GM18507 (cell line): ENCODE measurements around the gene OR10A2.
"Not testable (repeated sequence)": the region's sequence is repeated elsewhere in the genome, so short reads cannot be mapped to it uniquely, and the experiment has no call there.

ENCODE experiments used
- DNase-seq: peaks from one replicate; pipeline ENCODE4 v3.0.0; 2011; ENCODE audit warnings: low read depth; ENCODE audit not compliant: insufficient read length; ENCODE audit errors: extremely low spot score
- FAIRE-seq: peaks from 2 replicates; lab custom pipeline; 2011; peaks lifted over from hg19 to GRCh38; lab: Jason Lieb, UNC

OR10A2 gene

GRCh38 chr11:6862961-6863360 is at the start of gene OR10A2:
Gene OR10A2, plus strand, starts transcription at chr11:6863057. Its CDS starts 6,698 bp downstream, at chr11:6869755.
- FAIRE-seq = no peak

GRCh38 chr11:6813656-6814055 is 49.2 kb upstream of the OR10A2 start:
- no peak for DNase-seq

More at GRCh38 chr11:6862961-6863360, at the start of gene OR10A2:
- DNase-seq = no peak

GRCh38 chr11:6817694-6818093 is 45.2 kb upstream of the OR10A2 start:
- no peak for FAIRE-seq
- DNase-seq = no peak

More at GRCh38 chr11:6813656-6814055, 49.2 kb upstream of the OR10A2 start:
- FAIRE-seq = no peak

GRCh38 chr11:6818967-6819366 is 43.9 kb upstream of the OR10A2 start:
- FAIRE-seq = no peak
- DNase-seq = no peak

GRCh38 chr11:6824136-6824823 is 38.6 kb upstream of the OR10A2 start:
- FAIRE-seq (no peak), DNase-seq (no peak)

- DNase-seq = no peak
- FAIRE-seq = no peak
These were observed 37.6 kb upstream of the OR10A2 start for GRCh38 chr11:6825231-6825744.

- DNase-seq (no peak), FAIRE-seq (no peak)
These were observed 34.8 kb upstream of the OR10A2 start for GRCh38 chr11:6828103-6828502.

- DNase-seq (no peak), FAIRE-seq (no peak)
These were observed 29.5 kb upstream of the OR10A2 start for GRCh38 chr11:6833356-6833755.

GRCh38 chr11:6834021-6834420 is 28.8 kb upstream of the OR10A2 start:
- no peak for DNase-seq
- no peak for FAIRE-seq

- DNase-seq = no peak
- FAIRE-seq = no peak
These were observed 21.2 kb upstream of the OR10A2 start for GRCh38 chr11:6841694-6842093.

GRCh38 chr11:6843670-6844069 is 19.2 kb upstream of the OR10A2 start:
- FAIRE-seq (no peak), DNase-seq (no peak)

- no peak for FAIRE-seq
- no peak for DNase-seq
These were observed 18.5 kb upstream of the OR10A2 start for GRCh38 chr11:6844356-6844755.

- no peak for DNase-seq
- FAIRE-seq = no peak
These were observed 17.5 kb upstream of the OR10A2 start, which contains the start of gene OR10A5 for GRCh38 chr11:6845383-6845782. Gene OR10A5, plus strand, starts transcription at chr11:6845683. Its CDS starts 0 bp downstream, at chr11:6845683.

GRCh38 chr11:6850526-6850925 is 12.3 kb upstream of the OR10A2 start:
- DNase-seq (no peak), FAIRE-seq (no peak)

- not testable (repeated sequence) for DNase-seq, FAIRE-seq
These were observed 8.1 kb upstream of the OR10A2 start for GRCh38 chr11:6854801-6855200.

GRCh38 chr11:6855971-6856541 is 6.8 kb upstream of the OR10A2 start:
- DNase-seq = no peak
- no peak for FAIRE-seq

GRCh38 chr11:6856871-6857270 is 6.0 kb upstream of the OR10A2 start:
- FAIRE-seq (no peak), DNase-seq (no peak)

- FAIRE-seq = no peak
These were observed 1.6 kb downstream of the OR10A2 start for GRCh38 chr11:6864438-6864837.

GRCh38 chr11:6871278-6871677 is 8.4 kb downstream of the OR10A2 start:
- FAIRE-seq = no peak

More at GRCh38 chr11:6864438-6864837, 1.6 kb downstream of the OR10A2 start:
- DNase-seq = no peak

GRCh38 chr11:6875761-6876160 is 12.9 kb downstream of the OR10A2 start:
- DNase-seq (no peak), FAIRE-seq (no peak)

More at GRCh38 chr11:6871278-6871677, 8.4 kb downstream of the OR10A2 start:
- DNase-seq = no peak

- DNase-seq (no peak), FAIRE-seq (no peak)
These were observed 13.5 kb downstream of the OR10A2 start, which contains the start of gene OR10A4 for GRCh38 chr11:6876325-6876724. Gene OR10A4, plus strand, starts transcription at chr11:6876625. Its CDS starts 23 bp downstream, at chr11:6876648.
